Astrocyte (in vitro differentiated cells and primary cell): ENCODE results near the gene PCSK5. TPM values are rescaled to one million over a fixed set of nuclear protein-coding genes. Genes with fewer than 3 reads are reported as not detected.

Source experiments
- DNase-seq: peaks from one replicate; pipeline ENCODE4 v3.0.0-alpha.2; 2010; ENCODE audit warnings: low read depth
- FAIRE-seq: peaks from 2 replicates; lab custom pipeline; 2011; peaks lifted over from hg19 to GRCh38; lab: Jason Lieb, UNC
- H2AFZ ChIP-seq: 2 replicates; pipeline ENCODE4 v1.6.0; 2012; ENCODE audit warnings: low read depth, low read length, inconsistent platforms
- H3K27ac ChIP-seq: 2 replicates; pipeline ENCODE4 v1.5.1; 2011; ENCODE audit warnings: low read depth, low read length, inconsistent platforms
- H3K27me3 ChIP-seq: 2 replicates; pipeline ENCODE4 v1.6.0; 2011; ENCODE audit warnings: low read length, inconsistent platforms; ENCODE audit not compliant: insufficient read depth
- H3K36me3 ChIP-seq: 2 replicates; pipeline ENCODE4 v1.5.1; 2011; ENCODE audit warnings: low read length, inconsistent platforms; ENCODE audit not compliant: insufficient read depth
- H3K4me1 ChIP-seq: 2 replicates; pipeline ENCODE4 v1.5.1; 2011; ENCODE audit warnings: low read length, inconsistent platforms; ENCODE audit not compliant: insufficient read depth
- H3K4me2 ChIP-seq: 2 replicates; pipeline ENCODE4 v1.6.0; 2012; ENCODE audit warnings: low read length, inconsistent platforms
- H3K4me3 ChIP-seq: 2 replicates; pipeline ENCODE4 v1.5.1; 2011; ENCODE audit warnings: low read depth, mild to moderate bottlenecking, low read length, inconsistent platforms; ENCODE audit not compliant: insufficient read depth
- H3K79me2 ChIP-seq: 2 replicates; pipeline ENCODE4 v1.6.0; 2012; ENCODE audit warnings: mild to moderate bottlenecking, low read length, inconsistent platforms; ENCODE audit not compliant: insufficient read depth
- H3K9ac ChIP-seq: 2 replicates; pipeline ENCODE4 v1.6.0; 2012; ENCODE audit warnings: mild to moderate bottlenecking, low read length, inconsistent platforms
- H3K9me3 ChIP-seq: 2 replicates; pipeline ENCODE4 v1.5.1; 2012; ENCODE audit warnings: low read depth, mild to moderate bottlenecking, low read length, inconsistent platforms; ENCODE audit not compliant: insufficient read depth
- H4K20me1 ChIP-seq: 2 replicates; pipeline ENCODE4 v1.6.0; 2012; ENCODE audit warnings: low read length, inconsistent platforms; ENCODE audit not compliant: insufficient read depth
- H3K27ac Mint-ChIP-seq: one replicate; pipeline ENCODE4 v1.8.0; 2021; ENCODE audit warnings: mild to moderate bottlenecking, mixed read lengths; ENCODE audit not compliant: unreplicated experiment
- H3K27me3 Mint-ChIP-seq: one replicate; pipeline ENCODE4 v1.8.0; 2021; ENCODE audit warnings: low read depth, mixed read lengths; ENCODE audit not compliant: unreplicated experiment
- H3K36me3 Mint-ChIP-seq: one replicate; pipeline ENCODE4 v1.8.0; 2021; ENCODE audit warnings: low read depth, mixed read lengths; ENCODE audit not compliant: unreplicated experiment
- H3K4me1 Mint-ChIP-seq: one replicate; pipeline ENCODE4 v1.8.0; 2021; ENCODE audit warnings: low read depth, mixed read lengths; ENCODE audit not compliant: unreplicated experiment
- H3K4me3 Mint-ChIP-seq: one replicate; pipeline ENCODE4 v1.8.0; 2021; ENCODE audit warnings: mild to moderate bottlenecking, moderate library complexity, mixed read lengths; ENCODE audit not compliant: unreplicated experiment
- H3K9me3 Mint-ChIP-seq: one replicate; pipeline ENCODE4 v1.8.0; 2021; ENCODE audit warnings: mild to moderate bottlenecking, mixed read lengths; ENCODE audit not compliant: unreplicated experiment
- CTCF ChIP-seq: IDR thresholded peaks from 2 replicates; pipeline ENCODE4 v1.5.1; 2011; ENCODE audit warnings: low read depth, mild to moderate bottlenecking, inconsistent platforms, low read length, moderate library complexity; ENCODE audit not compliant: insufficient read depth
- EZH2 ChIP-seq: IDR thresholded peaks from 2 replicates; pipeline ENCODE4 v1.6.1; 2012; ENCODE audit warnings: mild to moderate bottlenecking, low read length, inconsistent platforms; ENCODE audit not compliant: insufficient read depth
- total RNA-seq: library from RNA; stranded (reverse); gene quantifications from 2 replicates; pipeline ENCODE4 v1.2.1, GENCODE V29; 2021

PCSK5 gene
- total RNA-seq, 1 donor from 2014 or later = 13.1 TPM

- no peak overlapping the region for H3K4me3 ChIP-seq
- peak overlapping the region; percentile 23 for H3K27ac Mint-ChIP-seq
- H3K27me3 ChIP-seq = no peaks in the 10 kb centered on the region
- H3K27ac ChIP-seq = no peak overlapping the region
- H3K4me1 ChIP-seq = peaks cover 25% of the 10 kb centered on the region
- TF ChIP-seq EZH2 (no peak), CTCF (no peak)
- no peaks in the 10 kb centered on the region for H3K27me3 Mint-ChIP-seq
- H3K9me3 Mint-ChIP-seq = no peaks in the 10 kb centered on the region
- no peak overlapping the region for H3K4me3 Mint-ChIP-seq
- no peaks in the 10 kb centered on the region for H3K36me3 ChIP-seq
- peaks cover 26% of the 10 kb centered on the region for H3K4me1 Mint-ChIP-seq
- no peaks in the 10 kb centered on the region for H4K20me1 ChIP-seq
- peak; percentile 80 for DNase-seq
- FAIRE-seq = no peak
- H3K9ac ChIP-seq = no peak overlapping the region
- H3K79me2 ChIP-seq = no peaks in the 10 kb centered on the region
- peak overlapping the region; percentile 49 for H3K4me2 ChIP-seq
- no peak overlapping the region for H2AFZ ChIP-seq
- no peaks in the 10 kb centered on the region for H3K36me3 Mint-ChIP-seq
- H3K9me3 ChIP-seq = no peaks in the 10 kb centered on the region
Observed at GRCh38 chr9:76369583-76369982, 479.1 kb downstream of the PCSK5 start.

GRCh38 chr9:76370396-76371023 lies 480.0 kb downstream of the PCSK5 start:
- Mint-ChIP-seq H3K27ac (no peak overlapping the region), H3K36me3 (no peaks in the 10 kb centered on the region), H3K9me3 (no peaks in the 10 kb centered on the region), H3K4me3 (no peak overlapping the region), H3K4me1 (peaks cover 32% of the 10 kb centered on the region), H3K27me3 (no peaks in the 10 kb centered on the region)
- no peak overlapping the region for H3K4me3 ChIP-seq
- FAIRE-seq (no peak), DNase-seq (no peak)
- no peaks in the 10 kb centered on the region for H3K27me3 ChIP-seq
- H3K79me2 ChIP-seq = no peaks in the 10 kb centered on the region
- H3K36me3 ChIP-seq = no peaks in the 10 kb centered on the region
- H3K9ac ChIP-seq = no peak overlapping the region
- peaks cover 35% of the 10 kb centered on the region for H3K4me1 ChIP-seq
- no peaks in the 10 kb centered on the region for H4K20me1 ChIP-seq
- no peak overlapping the region for H2AFZ ChIP-seq
- no peak overlapping the region for H3K27ac ChIP-seq
- TF ChIP-seq CTCF (no peak), EZH2 (no peak)
- no peaks in the 10 kb centered on the region for H3K9me3 ChIP-seq
- no peak overlapping the region for H3K4me2 ChIP-seq

- H3K4me1 Mint-ChIP-seq = peaks cover 33% of the 10 kb centered on the region
- Histone ChIP-seq H2AFZ (no peak overlapping the region), H3K4me2 (peak overlapping the region; percentile 55), H3K36me3 (no peaks in the 10 kb centered on the region), H3K9ac (no peak overlapping the region), H3K4me1 (peaks cover 35% of the 10 kb centered on the region), H3K79me2 (no peaks in the 10 kb centered on the region), H3K27me3 (no peaks in the 10 kb centered on the region), H3K4me3 (no peak overlapping the region), H3K9me3 (no peaks in the 10 kb centered on the region), H3K27ac (no peak overlapping the region), H4K20me1 (no peaks in the 10 kb centered on the region)
- DNase-seq (peak; percentile 74), FAIRE-seq (no peak)
- no peaks in the 10 kb centered on the region for H3K27me3 Mint-ChIP-seq
- no peak overlapping the region for H3K4me3 Mint-ChIP-seq
- no peaks in the 10 kb centered on the region for H3K9me3 Mint-ChIP-seq
- no peaks in the 10 kb centered on the region for H3K36me3 Mint-ChIP-seq
- H3K27ac Mint-ChIP-seq = peak overlapping the region; percentile 7
- TF ChIP-seq EZH2 (no peak), CTCF (no peak)
Observed at GRCh38 chr9:76371901-76372300, 481.4 kb downstream of the PCSK5 start.
